GM18858 (cell line): ENCODE data around the gene PDE4C.

ENCODE experiments used
- ATAC-seq: cut with Tn5 transposase; IDR thresholded peaks from one replicate; pipeline ENCODE4 v1.9.1; 2021; ENCODE audit not compliant: unreplicated experiment

PDE4C gene

DNA sequence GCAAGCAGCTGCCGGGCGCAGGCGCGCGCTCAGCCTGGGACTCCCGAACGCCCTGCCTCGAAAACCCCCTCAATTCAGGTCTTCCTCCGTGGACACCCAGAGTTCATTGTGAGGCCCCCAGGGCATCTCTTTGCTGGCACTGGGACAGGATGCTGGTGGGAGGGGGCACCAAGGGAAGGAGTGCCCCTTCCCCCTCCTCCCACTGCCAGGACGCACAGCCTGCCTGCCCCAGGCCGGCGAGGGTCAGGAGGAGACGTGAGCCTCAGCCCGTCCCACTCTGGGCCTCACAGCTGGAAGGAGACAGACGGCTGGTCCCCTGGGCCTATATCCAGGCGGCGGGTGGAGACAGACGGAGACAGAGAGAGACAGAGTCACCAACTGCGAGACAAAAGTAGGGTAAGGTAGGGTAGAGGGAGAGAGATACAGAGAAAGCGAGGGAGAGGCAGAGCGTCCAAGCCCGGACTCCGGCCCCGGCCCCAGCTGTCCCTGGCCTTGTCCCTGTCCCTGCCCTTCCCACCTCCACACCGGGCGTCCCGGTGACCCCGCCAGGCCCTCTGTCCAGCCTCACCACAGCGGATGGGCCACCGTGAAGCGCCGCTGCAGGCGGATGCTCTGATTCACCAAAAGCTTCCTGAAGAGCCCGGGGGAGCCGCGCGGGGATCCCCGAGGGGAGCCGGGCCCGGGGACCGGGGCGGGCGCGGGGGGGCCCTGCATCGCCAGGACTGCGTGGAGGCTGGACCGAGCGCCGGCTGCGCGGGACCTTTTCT, at the start of gene PDE4C:
TSS of gene PDE4C (minus strand) at position 737 of the 767 bp plus-strand sequence. CDS start at position 714, 23 bp downstream.
- ATAC-seq = no peak

DNA sequence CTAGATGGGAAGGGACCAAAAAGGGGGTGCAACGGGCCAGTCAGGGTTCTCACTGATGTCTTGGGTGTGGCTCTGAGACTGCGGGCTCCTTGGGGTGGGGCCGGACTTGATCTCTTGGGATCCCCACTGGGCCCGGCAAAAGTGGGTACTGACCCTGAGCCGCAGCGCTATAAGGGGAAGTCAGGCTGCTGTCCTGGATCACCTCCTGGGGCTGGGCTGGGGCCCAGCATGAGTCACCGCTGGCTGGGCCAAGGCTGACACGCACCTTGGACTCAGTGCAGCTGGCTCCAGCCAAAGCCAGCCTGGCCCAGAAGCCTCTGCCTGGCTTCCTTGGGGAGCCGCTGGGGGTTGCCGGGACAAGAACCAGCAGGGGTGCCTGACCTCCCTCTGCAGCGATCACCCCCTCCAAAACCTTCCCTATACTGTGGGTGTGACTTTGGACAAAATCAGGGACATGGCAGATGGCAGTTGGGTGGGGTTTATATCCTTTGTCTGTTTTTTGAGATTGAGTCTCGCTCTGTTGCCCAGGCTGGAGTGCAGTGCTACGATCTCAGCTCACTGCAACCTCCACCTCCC, 48.6 kb upstream of the PDE4C start:
- ATAC-seq = no peak

DNA sequence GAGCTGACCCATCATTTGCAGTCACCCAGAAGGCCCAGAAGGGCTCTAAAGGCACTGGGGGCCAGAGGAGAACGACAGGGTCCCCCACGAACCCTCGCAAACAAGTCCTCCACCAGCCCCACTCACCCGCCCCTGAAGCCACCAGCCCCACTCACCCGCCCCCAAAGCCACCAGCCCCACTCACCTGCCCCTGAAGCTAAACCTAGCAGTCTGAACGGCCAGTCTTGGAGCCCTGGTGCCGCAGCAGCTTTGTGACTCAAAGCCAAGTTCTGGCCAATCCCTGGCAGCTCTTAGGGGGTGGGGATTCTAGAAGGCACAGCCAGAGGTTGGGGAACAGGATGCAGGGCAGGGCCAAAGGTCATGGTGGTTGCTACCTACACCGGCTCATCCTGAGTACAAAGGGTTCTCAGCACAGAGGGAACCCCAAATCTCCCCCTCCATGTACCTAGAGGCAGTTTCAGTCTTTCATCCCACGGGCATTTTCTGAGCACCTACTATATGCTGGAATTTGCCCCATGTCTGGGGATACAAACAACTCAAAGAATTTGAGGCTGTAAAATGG, 48.1 kb upstream of the PDE4C start, which contains the start of gene IQCN:
TSS of gene IQCN (minus strand) at position 234 of the 562 bp plus-strand sequence. CDS start 4,974 bp downstream, outside the sequence.
- ATAC-seq = no peak

DNA sequence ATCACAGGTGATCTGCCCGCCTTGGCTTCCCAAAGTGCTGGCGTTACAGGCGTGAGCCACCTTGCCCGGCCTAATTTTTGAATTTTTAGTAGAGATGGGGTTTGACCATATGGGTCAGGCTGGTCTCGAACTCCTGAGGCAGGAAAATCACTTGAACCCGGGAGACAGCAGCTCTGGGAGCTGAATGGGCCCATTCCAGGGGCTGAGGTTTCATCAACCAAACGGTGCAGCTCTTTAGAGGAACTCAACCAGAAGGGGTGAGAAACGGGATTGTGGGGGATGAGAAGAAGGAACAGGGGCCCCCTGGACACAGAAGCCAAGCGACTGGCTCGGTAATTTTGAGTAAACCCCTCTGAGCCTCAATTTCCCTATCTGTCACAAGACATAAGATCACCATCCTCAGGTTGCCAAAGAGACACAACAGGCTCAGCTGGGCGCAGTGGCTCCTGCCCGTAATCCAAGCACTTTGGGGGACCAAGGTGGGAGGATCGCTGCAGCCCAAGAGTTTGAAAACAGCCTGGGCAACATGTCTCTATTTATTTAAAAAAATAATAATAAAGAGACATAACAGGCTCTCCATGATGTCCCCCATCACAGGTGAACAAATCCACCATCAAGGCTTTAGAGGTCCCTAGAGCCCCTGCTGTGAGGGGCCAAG, 47.5 kb upstream of the PDE4C start:
- ATAC-seq = no peak

DNA sequence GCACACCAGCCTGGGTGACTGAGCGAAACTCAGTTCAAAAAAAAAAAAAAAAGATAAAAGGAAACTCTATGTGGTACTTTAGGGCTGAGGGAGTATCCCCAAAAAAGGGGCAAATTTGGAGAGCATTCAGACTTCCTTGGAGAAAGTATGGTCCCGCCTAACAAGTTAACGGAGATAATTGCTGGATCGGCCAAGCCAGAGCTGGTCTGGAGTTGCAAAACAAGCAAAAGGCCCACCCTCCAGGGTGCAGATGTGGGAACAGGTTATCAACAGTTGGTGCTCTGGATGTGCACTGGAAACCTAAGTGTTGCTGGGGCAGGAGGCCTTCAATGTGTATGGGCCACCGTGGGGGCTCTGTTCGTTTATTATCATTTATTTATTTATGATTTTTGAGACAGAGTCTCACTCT, 45.2 kb upstream of the PDE4C start:
- no peak for ATAC-seq

DNA sequence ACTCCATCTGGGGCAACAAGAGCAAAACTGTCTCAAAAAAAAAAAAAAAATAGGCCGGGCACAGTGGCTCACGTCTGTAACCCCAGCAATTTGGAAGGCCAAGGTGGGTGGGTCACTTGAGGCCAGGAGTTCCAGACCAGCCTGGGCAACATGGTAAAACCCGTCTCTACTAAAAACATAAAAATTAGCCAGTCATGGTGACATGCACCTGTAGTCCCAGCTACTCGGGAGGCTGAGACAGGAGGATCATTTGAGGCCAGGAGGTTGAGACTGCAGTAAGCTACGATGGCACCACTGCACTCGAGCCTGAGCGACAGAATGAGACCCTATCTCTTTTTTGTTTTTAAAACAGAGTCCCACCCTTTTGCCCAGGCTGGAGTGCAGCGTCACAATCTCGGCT, 44.1 kb upstream of the PDE4C start:
- ATAC-seq = no peak

DNA sequence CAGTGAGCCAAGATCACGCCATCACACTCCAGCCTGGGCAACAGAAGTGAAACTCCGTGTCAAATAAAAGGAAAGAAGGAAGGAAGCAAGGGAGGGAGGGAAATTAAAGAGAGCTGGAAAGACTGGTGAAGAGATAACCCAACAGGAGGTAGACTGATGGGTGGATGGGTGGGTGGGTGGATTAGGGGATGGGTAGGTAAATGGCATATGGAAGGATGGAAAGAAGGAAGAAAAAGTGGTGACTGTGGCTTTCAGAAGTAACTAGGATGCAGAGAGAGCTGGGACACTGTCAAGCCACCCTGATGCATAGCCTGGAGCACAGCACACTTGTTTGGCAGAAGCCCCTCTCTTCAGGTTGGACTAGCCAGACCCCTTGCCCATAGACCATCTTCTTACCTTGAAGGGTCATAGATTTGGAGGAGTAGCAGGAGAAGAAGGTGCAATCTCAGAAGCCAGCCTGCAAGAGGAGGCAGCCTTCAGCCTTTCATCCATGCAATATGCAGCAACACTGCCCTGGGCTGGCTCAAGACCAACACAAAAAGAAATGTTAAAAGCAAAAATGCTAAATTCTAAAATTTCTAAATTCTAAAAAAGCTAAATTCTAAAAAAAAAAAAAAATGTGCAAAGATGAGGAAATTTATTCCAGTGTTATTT, 43.0 kb upstream of the PDE4C start:
- no peak for ATAC-seq

DNA sequence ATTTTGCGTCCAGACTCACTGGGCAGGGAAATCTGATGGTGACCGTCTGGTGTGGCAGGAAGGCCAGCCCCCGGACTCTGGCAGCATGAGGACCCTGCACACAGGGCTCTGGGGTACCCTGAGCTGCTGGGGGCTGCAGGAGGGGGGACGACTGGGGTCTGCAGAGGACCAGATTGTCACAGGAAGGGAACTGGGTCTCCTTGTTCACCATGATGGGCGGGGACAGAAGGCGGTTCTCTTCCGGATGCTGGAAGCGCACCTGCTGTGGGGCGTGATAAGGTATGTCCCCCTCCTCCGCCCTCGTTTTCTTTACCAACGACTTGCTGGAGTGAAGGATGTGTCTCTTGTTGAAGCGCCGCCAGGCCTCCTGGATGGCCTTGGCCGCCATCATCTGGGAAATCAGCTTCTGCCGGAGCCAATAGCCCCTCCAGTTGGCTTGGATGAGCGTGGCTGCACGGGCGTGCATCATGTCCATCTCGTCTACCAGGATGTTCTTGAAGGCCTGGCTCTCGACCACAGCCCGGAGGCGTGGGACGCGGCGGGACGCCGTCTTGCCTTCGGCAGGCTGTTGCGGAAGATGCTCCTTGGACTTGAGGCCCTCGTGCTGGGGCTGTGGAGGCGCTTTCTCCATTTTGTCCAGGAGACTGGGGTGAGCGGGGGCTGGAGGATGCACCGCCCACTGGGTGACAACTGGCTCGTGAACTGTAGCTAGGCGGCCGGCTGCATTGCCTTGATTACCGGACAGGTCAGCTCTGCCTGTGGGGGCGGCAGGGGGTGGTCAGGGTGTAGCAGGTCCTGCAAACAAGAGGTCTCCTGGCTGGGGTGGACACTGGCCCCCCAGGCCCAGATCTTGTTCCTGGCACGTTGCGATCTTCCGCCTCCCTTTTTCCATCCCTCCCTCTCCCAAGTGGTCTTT, 40.8 kb upstream of the PDE4C start:
- ATAC-seq = no peak

DNA sequence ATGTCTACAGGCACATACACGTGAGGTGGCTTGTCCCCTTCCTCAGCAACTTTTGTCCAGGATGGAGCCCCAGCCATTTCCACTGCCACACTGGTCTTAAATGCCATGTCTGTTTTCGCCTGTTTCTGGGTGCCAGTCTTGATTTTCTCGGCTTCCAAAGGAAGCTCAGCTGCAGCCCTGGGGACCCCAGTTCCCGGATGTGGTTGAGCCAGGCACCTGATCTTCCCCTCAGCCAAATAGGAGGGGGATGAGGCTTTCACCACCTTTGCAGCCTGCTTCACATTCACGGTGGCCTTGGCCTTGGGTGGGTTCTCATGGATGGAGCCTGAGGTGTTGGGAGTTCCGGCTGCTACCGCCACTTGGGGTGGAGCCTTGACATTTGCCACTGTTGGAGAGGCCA, 39.3 kb upstream of the PDE4C start:
- no peak for ATAC-seq

DNA sequence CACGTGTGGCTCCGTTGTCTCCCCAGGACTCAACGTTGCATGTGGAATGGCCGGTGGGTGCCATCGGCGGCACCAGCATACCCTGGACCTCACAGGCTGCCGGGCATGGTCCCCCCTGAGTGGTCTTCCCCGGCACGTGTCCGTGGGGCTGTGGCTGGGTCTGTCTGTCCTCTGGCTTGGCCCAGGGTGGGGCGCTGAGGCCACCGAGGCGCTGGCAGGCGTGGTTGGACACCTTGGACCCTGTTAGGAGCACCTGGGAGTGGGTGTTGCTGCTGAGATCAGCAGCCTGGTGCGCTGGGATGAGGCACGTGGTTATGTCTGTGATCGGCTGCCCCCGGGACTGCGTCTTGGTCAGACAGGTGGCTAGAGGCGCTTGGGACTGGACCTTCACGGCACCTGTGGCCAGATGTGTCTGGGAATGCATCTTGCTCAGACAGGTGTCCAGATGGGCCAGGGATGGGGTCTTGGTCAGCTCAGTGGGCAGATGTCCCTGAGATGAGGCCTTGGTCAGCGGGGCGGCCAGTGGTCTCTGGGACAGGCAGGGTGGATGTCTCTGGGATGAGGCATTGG, 38.8 kb upstream of the PDE4C start:
- ATAC-seq = no peak

DNA sequence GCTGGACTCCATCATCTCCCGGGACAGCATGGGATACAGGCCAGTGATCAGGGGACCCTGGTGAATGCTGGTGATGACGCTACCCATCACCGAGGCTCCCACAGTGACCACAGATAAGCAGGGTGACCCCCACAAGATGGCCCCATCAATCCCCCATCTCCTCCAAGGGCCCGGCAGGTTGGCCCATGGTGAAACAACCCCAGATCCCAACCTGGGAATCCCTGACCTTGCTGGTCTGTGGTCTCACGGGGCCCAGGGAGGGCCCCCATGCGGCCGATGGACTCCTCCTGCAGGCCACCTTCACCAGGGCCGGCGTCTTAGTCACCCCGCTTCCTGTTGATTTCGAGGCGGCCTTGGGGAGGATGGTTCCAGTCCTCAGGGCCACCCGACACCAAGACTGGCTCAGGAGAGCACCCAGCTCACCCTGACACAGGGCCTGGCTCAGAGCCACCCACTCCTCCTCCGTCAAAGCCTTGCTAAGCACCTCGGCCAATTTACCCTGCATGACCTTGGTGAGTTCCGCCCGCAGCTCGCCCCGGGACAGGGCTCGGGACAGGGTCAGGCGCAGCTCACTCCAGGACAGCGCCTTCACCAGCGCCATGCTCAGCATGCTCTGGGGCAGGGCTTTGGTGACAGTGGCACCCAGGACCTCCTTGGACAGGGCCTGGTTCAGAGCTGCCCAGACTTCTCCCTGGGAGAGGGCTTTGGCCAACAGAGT, 38.1 kb upstream of the PDE4C start:
- ATAC-seq = no peak

DNA sequence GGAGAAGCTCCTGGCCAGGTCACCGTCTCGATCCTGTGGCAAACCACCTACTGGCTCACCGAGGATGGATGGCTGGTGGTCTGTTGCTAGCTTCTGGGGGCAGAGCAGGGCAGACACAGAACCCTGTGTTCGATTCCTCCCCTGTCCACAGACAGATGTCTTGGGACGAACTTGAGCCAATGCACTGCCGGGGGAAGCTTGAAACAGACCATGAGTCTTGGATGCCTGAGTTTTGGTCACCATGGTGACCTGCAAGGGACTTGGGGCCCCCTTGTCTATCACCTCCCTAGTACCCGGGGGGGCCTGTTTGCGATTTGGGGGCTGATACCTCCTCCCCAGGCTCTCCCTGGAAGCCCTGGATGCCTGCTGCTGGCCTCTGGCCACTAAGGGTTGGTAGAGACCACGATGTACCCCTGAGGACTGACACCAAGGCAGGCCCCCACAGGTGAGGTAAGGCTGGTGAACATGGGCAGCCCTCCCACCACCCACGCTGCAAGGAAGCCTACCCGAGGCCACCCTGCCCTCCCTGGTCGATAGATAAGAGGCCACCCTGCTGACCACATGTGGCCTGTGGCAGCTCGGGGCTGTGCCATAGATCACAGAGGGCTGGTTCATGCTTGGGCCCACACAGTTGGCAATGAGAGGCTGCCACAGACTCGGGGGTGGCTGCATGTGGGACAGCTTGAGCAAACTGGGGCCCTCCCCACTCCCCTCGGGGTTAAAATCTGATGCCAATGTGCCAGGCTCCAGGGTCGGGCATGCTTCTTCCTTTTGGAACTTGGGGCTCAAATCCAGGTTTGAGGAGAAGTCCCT, 37.3 kb upstream of the PDE4C start:
- no peak for ATAC-seq

DNA sequence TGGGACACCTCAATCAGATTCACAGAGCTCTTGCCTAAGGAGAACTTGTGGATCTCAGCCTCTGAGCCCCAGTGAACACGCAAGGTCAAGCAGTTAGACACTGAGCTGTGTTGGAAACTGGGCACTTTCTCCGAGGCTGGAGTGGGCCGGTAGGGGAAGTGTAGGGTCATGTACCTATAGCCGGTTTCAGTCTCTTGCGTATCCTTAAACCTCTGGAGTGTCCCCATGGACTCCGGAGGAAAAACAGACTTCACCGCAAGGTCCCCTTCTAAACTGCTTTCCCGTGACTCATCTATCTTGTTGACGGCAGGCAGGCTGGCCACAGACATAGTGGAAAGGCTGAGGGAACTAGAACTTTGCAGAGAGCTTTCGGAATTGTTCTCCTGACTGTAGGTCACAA, 36.7 kb upstream of the PDE4C start:
- ATAC-seq = no peak

DNA sequence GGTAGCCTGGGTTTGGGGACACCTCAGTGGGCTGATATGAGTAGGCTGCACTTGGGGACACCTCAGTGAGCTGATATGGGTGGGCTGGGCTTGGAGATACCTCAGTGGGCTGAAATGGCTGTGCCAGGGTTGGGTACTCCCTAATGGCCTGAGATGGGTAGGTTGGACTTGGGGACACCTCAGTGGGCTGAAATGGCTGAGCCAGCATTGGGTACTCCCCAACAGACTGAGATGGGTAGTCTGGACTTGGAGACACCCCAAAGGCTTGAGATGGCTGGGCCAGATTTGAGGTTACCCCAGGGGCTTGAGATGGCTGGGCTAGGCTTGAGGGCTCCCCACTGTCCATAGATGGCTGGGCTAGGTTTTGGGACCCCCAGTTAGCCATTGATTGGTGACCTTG, 35.9 kb upstream of the PDE4C start:
- ATAC-seq = no peak

DNA sequence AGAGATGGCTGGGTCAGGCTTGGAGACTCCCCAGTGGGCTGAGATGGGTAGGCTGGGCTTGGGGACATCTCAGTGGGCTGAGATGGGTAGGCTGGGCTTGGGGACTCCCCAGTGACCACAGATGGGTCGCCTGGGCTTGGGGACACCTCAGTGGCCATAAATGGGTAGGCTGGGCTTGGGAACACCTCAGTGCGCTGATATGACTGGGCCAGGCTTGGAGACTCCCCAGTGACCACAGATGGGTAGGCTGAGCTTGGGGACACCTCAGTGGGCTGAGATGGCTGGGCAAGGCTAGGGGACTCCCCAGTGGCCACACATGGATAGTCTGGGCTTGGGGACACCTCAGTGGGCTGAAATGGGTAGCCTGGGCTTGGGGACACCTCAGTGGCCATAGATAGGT, 35.2 kb upstream of the PDE4C start:
- ATAC-seq = no peak

DNA sequence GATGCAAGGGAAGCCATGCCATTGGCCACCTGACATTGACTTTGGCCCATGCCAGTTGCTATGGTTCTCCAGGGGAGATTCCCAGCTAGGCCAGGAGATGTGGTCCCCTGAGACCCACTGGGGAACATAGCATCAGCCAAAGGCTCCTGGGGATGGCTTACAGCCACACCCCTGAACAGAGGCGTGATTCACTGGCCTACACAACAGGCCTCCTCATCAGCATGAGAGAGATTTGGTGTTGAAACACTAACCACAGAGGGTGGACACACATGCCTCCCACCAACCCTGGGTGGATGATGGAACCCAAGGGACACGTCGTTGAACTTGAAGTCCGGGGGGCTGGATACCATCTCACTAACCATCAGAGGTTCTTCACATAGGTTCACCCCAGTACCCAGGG, 33.7 kb upstream of the PDE4C start:
- no peak for ATAC-seq

DNA sequence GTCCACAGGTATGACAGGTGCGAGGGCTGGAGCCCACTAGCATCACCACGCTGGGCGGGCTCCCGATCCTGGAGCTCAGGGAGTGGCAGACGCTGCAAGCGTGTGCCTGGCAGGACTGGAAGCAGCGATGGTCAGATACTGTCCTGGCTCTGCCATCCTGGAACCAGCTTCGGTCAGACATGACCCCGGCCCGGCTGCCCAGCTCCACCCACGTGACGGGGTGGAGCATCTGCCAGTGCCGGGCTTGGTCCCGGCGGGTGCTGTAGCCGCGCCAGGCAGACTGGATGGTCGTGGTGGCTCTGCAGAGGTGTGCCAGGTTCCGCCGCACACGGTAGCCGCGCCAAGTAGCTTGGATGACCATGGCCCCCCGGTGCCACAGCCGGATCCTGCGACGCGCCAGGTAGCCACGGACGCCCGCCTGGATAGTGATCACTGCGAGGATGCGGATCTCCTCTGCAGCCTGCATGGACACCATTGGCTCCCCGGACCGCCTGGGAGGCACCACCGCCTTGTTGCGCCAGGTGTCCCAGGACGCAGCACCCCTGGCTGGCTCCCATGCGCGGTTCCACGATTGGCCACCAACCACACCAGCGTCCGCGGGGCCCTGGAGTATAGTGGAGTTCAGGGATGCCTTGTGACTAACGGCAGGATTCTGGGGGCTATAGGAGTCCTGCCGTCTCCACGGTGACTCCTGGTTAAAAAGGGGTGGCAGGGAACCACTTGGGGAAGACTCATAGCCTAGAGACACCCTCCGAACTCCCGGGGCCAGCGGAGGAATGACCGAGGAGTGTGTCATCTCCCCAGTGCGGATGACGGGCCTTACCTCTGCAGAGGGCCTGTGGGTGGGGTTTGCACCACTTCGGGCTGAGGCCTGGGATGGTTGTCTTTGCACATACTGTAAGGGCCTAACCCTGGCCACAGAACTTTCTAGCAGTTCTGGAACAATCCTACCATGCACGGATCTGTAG, 31.5 kb upstream of the PDE4C start:
- ATAC-seq = no peak
